Measurements from ENCODE around the gene TTLL6.

TTLL6 gene

DNA sequence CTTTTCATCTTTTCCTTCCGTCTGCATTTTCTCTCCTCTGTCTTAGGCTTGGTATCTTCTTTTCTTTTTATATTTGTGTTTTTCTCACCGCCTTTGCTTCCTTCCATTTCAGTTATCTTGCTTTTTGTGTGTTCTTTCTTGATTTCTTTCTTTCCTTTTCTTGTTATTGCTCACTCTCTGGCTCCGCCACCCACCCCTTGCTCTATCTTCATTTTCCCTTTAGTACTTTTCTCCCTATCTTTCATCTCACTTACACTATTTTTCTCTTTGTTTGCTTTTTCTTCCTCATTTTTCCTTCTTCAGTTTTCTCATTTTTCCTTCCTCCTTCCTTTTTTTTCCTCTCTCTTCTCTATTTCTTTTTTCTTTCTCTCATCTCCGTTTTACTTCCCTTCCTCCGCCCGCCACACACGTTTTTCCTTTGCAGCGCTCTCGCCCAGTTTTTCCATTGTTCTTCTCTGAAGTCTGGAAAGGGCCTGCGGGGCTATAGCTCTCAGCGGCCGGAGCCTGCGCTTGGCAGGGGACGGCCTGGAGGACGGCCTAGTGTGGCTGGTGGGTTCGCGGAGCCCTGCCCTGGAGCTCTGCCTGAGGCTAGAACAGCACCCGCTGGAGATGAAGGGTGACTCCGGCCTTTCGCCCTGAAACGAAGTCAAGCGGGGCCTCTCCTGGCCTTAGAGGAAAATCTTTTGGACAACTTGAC, 83.2 kb downstream of the TTLL6 start:
- no peak overlapping the region for H3K4me3 ChIP-seq (ENCODE audit: low read depth, low read length)
- in situ Hi-C loops (cut with HindIII; ENCODE audit: low sequenced_read_pairs), result no loop called here
- no peak for TF ChIP-seq CTCF (IDR thresholded peaks at IDR 0.05; ENCODE audit: low read depth, low read length)
- DNase-seq (ENCODE audit: low read depth, low spot score), result no peak

DNA sequence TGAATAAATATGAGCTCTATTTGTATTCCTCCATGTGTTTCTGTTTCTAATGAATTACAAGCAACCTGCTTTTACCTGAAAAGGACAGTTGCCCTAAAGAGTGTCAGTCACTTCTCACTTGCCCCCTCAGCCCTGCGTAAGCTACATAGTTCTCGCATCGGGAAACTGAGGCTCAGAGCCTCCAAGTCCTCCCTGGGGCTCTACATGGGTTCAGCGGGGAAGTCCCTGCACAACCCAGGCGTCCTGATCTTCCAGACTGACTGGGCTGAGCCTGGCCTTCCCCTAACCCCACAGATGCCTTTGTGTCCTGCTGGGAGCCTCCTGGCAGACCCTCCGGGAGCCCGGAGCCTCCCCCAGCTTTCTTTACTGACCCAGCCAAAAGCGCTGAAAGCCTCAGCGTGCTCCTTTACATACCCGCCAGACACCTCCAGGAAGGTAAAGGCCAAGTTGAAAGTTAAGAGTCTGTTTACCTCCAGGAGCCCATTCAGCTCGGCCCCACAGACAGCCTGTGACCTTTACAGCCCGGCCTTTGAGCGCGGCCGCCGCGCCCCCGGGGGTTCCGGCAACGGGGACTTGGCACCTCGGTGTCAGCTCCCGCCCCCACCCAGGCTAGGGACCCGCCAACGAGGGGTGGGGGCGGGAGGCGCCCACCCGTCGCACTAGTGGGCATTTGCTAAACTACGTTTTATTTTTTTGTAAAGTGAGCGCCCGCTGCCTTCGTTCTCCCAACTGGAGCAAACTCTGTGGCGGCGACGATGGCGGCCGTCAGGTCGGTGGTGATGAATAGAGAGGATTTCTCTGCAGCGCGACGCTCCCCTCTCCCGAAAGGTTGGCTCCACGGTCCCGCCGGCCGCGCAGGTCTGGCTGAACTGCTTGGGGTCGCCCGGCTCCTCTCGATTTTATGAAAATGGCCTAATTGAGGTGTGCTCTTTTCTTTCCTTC, 84.1 kb downstream of the TTLL6 start:
- DNase-seq (ENCODE audit: low read depth, low spot score), result no peak
- TF ChIP-seq CTCF (IDR thresholded peaks at IDR 0.05; ENCODE audit: low read depth, low read length), result no peak
- in situ Hi-C loops (cut with HindIII; ENCODE audit: low sequenced_read_pairs), result no loop called here
- no peak overlapping the region for H3K4me3 ChIP-seq (ENCODE audit: low read depth, low read length)

GRCh38 chr17:48731355-48731754, 85.7 kb downstream of the TTLL6 start:
- in situ Hi-C loops (cut with HindIII; ENCODE audit: low sequenced_read_pairs), result no loop called here
- DNase-seq (ENCODE audit: low read depth, low spot score), result no peak
- no peak overlapping the region for H3K4me3 ChIP-seq (ENCODE audit: low read depth, low read length)
- TF ChIP-seq CTCF (IDR thresholded peaks at IDR 0.05; ENCODE audit: low read depth, low read length), result no peak

- no peak overlapping the region for H3K4me3 ChIP-seq (ENCODE audit: low read depth, low read length)
Observed at GRCh38 chr17:48730240-48730550, 86.8 kb downstream of the TTLL6 start.

DNA sequence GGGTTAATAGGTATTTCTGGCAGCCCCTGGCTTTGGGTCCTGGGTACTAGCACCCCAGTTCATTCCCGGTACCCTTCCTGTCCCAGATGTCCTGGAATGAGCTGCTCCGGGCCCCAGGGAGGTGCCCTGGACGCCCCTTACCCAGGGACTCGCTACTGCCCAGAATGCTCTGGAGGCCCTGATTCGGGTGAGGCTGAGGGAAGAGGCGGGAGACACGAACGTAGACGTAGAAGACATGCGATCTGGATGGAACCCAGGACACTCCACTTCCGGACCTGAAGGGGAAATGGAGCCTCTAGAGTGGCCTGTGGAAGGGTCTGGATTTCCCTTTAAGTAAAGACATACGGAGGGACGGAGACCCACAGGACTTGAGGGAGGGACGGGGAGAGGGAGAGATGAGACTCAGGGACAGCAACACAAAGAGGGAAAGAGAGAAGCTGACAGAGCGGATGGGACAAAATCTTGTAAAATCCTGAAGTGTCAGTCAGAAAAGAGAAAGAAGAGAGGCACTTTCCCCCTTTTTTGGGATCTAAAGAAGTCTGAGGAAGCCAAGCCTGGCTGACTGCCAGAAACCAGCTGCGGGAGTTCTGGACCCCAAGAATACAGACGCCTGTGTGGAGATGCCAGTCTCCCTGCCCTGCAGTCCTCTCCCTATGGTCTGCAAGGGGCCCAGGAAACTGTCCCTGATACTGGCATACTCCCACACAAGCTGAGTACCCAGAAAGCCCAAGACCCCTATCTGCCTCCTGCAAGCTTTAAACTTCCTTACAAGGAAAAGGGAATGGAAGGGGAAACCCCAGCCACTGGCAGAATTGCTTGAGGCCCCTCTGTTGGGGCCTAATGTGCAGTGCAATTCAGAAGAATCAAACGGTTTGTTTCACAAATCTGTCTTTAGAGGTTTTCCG, 87.4 kb downstream of the TTLL6 start:
- no peak for TF ChIP-seq CTCF (IDR thresholded peaks at IDR 0.05; ENCODE audit: low read depth, low read length)
- H3K4me3 ChIP-seq (ENCODE audit: low read depth, low read length), result no peak overlapping the region
- in situ Hi-C loops (cut with HindIII; ENCODE audit: low sequenced_read_pairs), result no loop called here
- no peak for DNase-seq (ENCODE audit: low read depth, low spot score)

More at GRCh38 chr17:48730240-48730550, 86.8 kb downstream of the TTLL6 start:
- no peak for DNase-seq (ENCODE audit: low read depth, low spot score)
- no peak for TF ChIP-seq CTCF (IDR thresholded peaks at IDR 0.05; ENCODE audit: low read depth, low read length)
- in situ Hi-C loops (cut with HindIII; ENCODE audit: low sequenced_read_pairs), result no loop called here

Data from astrocyte of the spinal cord (primary cell).